B cell (primary cell): ENCODE results near the gene PRKAG2. TPM values are rescaled to one million over a fixed set of nuclear protein-coding genes. Genes with fewer than 3 reads are reported as not detected.
"Not testable (repeated sequence)": the region's sequence is repeated elsewhere in the genome, so short reads cannot be mapped to it uniquely, and the experiment has no call there.

Experiments
- ATAC-seq: fragments of 200-7000 bp; cut with Tn5 transposase; one replicate; pipeline ENCODE4 v1.10.0; 2021; ENCODE audit warnings: low read depth, mild to moderate bottlenecking, moderate number of reproducible peaks, moderate library complexity
- CTCF ChIA-PET: fragments of 350-600 bp; sonication (Branson Sonifier 250); formaldehyde crosslinking; loops from one replicate; lab custom pipeline; 2021; ENCODE audit warnings: antibody characterized with exemption, inconsistent platforms; lab: Charles Lee
- POLR2A ChIA-PET: fragments of 350-600 bp; sonication (Branson Sonifier 250); formaldehyde crosslinking; loops from one replicate; lab custom pipeline; 2021; ENCODE audit warnings: antibody characterized with exemption; lab: Charles Lee
- DNase-seq: peaks from one replicate; pipeline ENCODE4 v3.0.0; 2013
- H2AFZ ChIP-seq: 2 replicates; pipeline ENCODE4 v1.6.1; 2012; ENCODE audit warnings: mild to moderate bottlenecking, low read depth, low read length; ENCODE audit not compliant: insufficient read depth, poor library complexity, severe bottlenecking
- H3K27ac ChIP-seq, 2 donors: 1 replicate in 1 of 2; 2 replicates in 1 of 2; pipeline ENCODE4 v1.5.1; 2012 to 2013; ENCODE audit warnings: low read length in 2 of 2, mild to moderate bottlenecking in 2 of 2, moderate library complexity in 1 of 2
- H3K27me3 ChIP-seq, 4 experiments: fragments of 200-600 bp in 1 of 4; sonication (generic) in 1 of 4; replicated peaks in 1 of 4; 1 replicate in 2 of 4; 2 replicates in 2 of 4; pipeline versions ENCODE4 v1.6.1 to v1.7.0; 2013 to 2016; ENCODE audit warnings: low read length in 3 of 4, mild to moderate bottlenecking in 2 of 4, mixed read lengths in 1 of 4, moderate library complexity in 1 of 4; ENCODE audit not compliant: insufficient read depth in 4 of 4, control insufficient read depth in 3 of 4; ENCODE audit errors: control extremely low read depth in 1 of 4
- H3K36me3 ChIP-seq, 2 experiments: replicated peaks in 1 of 2; 1 replicate in 1 of 2; 2 replicates in 1 of 2; pipeline versions ENCODE4 v1.6.1 to v1.7.1; 2013; ENCODE audit warnings: low read length in 1 of 2; ENCODE audit not compliant: insufficient read depth in 2 of 2, control insufficient read depth in 1 of 2; ENCODE audit errors: control extremely low read depth in 1 of 2, extremely low read depth in 1 of 2
- H3K4me1 ChIP-seq, 2 donors: fragments of 200-600 bp in 1 of 2; sonication (generic) in 1 of 2; 1 replicate in 1 of 2; 2 replicates in 1 of 2; pipeline versions ENCODE4 v1.5.1 to v1.6.1; 2013 to 2017; ENCODE audit warnings: low read length in 2 of 2; ENCODE audit not compliant: control insufficient read depth in 2 of 2, insufficient read depth in 2 of 2
- H3K4me2 ChIP-seq: replicated peaks from 2 replicates; pipeline ENCODE3; 2012; ENCODE audit warnings: mild to moderate bottlenecking, low read depth, low read length; ENCODE audit not compliant: poor library complexity, severe bottlenecking
- H3K4me3 ChIP-seq, 5 experiments: fragments of 200-600 bp in 1 of 5; sonication (generic) in 1 of 5; 1 replicate in 3 of 5; 2 replicates in 2 of 5; pipeline versions ENCODE4 v1.5.1 to v1.7.0; 2011 to 2016; ENCODE audit warnings: low read length in 4 of 5, mild to moderate bottlenecking in 4 of 5, low read depth in 2 of 5, control low read depth in 1 of 5, moderate library complexity in 1 of 5; ENCODE audit not compliant: insufficient read depth in 1 of 5; ENCODE audit errors: control extremely low read depth in 1 of 5, extremely low read depth in 1 of 5
- H3K79me2 ChIP-seq: fragments of 200-600 bp; sonication (generic); one replicate; pipeline ENCODE4 v1.6.0; 2016; ENCODE audit warnings: low read length; ENCODE audit not compliant: control insufficient read depth, insufficient read depth
- H3K9ac ChIP-seq: fragments of 200-600 bp; sonication (generic); 2 replicates; pipeline ENCODE4 v1.6.1; 2017; ENCODE audit warnings: mild to moderate bottlenecking, low read length, moderate library complexity
- H3K9me3 ChIP-seq, 3 donors: one replicate each; pipeline versions ENCODE4 v1.6.1 to v1.7.1; 2013; ENCODE audit warnings: low read length in 2 of 3; ENCODE audit not compliant: control insufficient read depth in 2 of 3, insufficient read depth in 1 of 3; ENCODE audit errors: control extremely low read depth in 1 of 3
- H4K20me1 ChIP-seq: 2 replicates; pipeline ENCODE4 v1.6.0; 2012; ENCODE audit warnings: mild to moderate bottlenecking, low read length; ENCODE audit not compliant: insufficient read depth, control insufficient read depth, poor library complexity, severe bottlenecking
- H3K27ac Mint-ChIP-seq: one replicate; pipeline ENCODE4 v1.8.0; 2021; ENCODE audit warnings: mixed read lengths
- H3K27me3 Mint-ChIP-seq: one replicate; pipeline ENCODE4 v1.8.0; 2021; ENCODE audit warnings: mixed read lengths
- H3K4me1 Mint-ChIP-seq: one replicate; pipeline ENCODE4 v1.8.0; 2021; ENCODE audit warnings: mixed read lengths
- H3K4me3 Mint-ChIP-seq: one replicate; pipeline ENCODE4 v1.8.0; 2021; ENCODE audit warnings: mixed read lengths
- H3K9me3 Mint-ChIP-seq: one replicate; pipeline ENCODE4 v1.8.0; 2022; ENCODE audit warnings: mixed read lengths; ENCODE audit not compliant: insufficient read depth
- CTCF ChIP-seq: fragments of 200-600 bp; IDR thresholded peaks from one replicate; pipeline ENCODE4 v1.8.0; 2022; ENCODE audit warnings: antibody characterized with exemption, mild to moderate bottlenecking
- EZH2 ChIP-seq: IDR thresholded peaks from 2 replicates; pipeline ENCODE4 v1.6.1; 2012; ENCODE audit warnings: borderline replicate concordance, low read depth, mild to moderate bottlenecking, moderate library complexity, low read length; ENCODE audit not compliant: insufficient read depth, poor library complexity, severe bottlenecking
- WGBS: methylation state at CpG from one replicate; pipeline ENCODE4 v1.1.5; 2013; ENCODE audit warnings: missing lambda C conversion rate; ENCODE audit not compliant: insufficient coverage; 5-methylcytosine and 5-hydroxymethylcytosine counted together
- intact Hi-C: fragments of 100-400 bp; cut with micrococcal nuclease; formaldehyde crosslinking; loops from one replicate; pipeline ENCODE4 v1.10.0; 2022
- polyA plus RNA-seq: library from polyadenylated mRNA; depleted of rRNA; stranded (reverse); fragments of >200 nt; gene quantifications from 2 replicates; pipeline ENCODE4 v1.2.3, GENCODE V29; 2012
- total RNA-seq, 2 donors: library from RNA; stranded (reverse); fragments of 120-200 nt in 1 of 2; gene quantifications; 1 replicate in 1 of 2; 2 replicates in 1 of 2; pipeline versions ENCODE4 v1.2.3 to v1.2.4, GENCODE V29; 2013 to 2022

Gene PRKAG2
- total and polyA plus RNA-seq, 2 donors (not counting 1 experiment from before 2014, with no cell fraction given) = 22.1 to 56.3 TPM

GRCh38 chr7:151752037-151752436 is 124.9 kb downstream of the PRKAG2 start:
- H3K79me2 ChIP-seq = peaks cover 15% of the 10 kb centered on the region
- TF ChIP-seq CTCF (no peak), EZH2 (no peak)
- peaks cover 0 to 7% of the 10 kb centered on the region in 2 donors for H3K4me1 ChIP-seq
- intact Hi-C loops = no loop called here
- no peak overlapping the region for H3K27ac ChIP-seq
- 100% methylated on average over 1 of the region's 8 CpGs for WGBS
- H3K9me3 ChIP-seq = peaks cover 0 to 4% (median 0%) of the 10 kb centered on the region in 3 donors
- no peak overlapping the region for H2AFZ ChIP-seq
- ChIA-PET POLR2A (no interaction called here), CTCF (interaction anchor here (0.6 to 1.3 kb wide), 2 partner anchors 72 to 304 kb away, joined by 3 read pairs; no protein-coding TSS in a partner anchor)
- Mint-ChIP-seq H3K9me3 (no peaks in the 10 kb centered on the region), H3K4me3 (no peak overlapping the region), H3K27ac (no peak overlapping the region), H3K27me3 (no peaks in the 10 kb centered on the region), H3K4me1 (peaks cover 10% of the 10 kb centered on the region)
- no peak for DNase-seq
- no peak overlapping the region for H3K9ac ChIP-seq
- H3K4me2 ChIP-seq = no peak overlapping the region
- ATAC-seq = no peak
- H4K20me1 ChIP-seq = peaks cover 33% of the 10 kb centered on the region
- H3K4me3 ChIP-seq = no peak overlapping the region
- H3K36me3 ChIP-seq = peaks cover 2% of the 10 kb centered on the region in 2 experiments
- no peaks in the 10 kb centered on the region for H3K27me3 ChIP-seq

GRCh38 chr7:151748733-151749132 is 128.2 kb downstream of the PRKAG2 start:
- Mint-ChIP-seq H3K27ac (no peak overlapping the region), H3K4me3 (no peak overlapping the region), H3K4me1 (peaks cover under 1% of the 10 kb centered on the region), H3K27me3 (no peaks in the 10 kb centered on the region), H3K9me3 (no peaks in the 10 kb centered on the region)
- H3K4me1 ChIP-seq = peaks cover 0 to 4% of the 10 kb centered on the region in 2 donors
- no peak overlapping the region for H2AFZ ChIP-seq
- peaks cover 2 to 10% of the 10 kb centered on the region in 2 experiments for H3K36me3 ChIP-seq
- no peak overlapping the region for H3K9ac ChIP-seq
- CTCF ChIA-PET = no interaction called here
- DNase-seq (no peak), ATAC-seq (no peak)
- no peak overlapping the region for H3K4me2 ChIP-seq
- no peaks in the 10 kb centered on the region for H3K27me3 ChIP-seq
- no peak for TF ChIP-seq EZH2
- no peak for TF ChIP-seq CTCF
- intact Hi-C loops = no loop called here
- H3K79me2 ChIP-seq = peaks cover 17% of the 10 kb centered on the region
- 98% methylated on average over 14 of the region's 15 CpGs for WGBS
- no peak overlapping the region for H3K4me3 ChIP-seq
- H3K9me3 ChIP-seq = peaks cover 0 to 4% (median 0%) of the 10 kb centered on the region in 3 donors
- H4K20me1 ChIP-seq = peaks cover 48% of the 10 kb centered on the region
- POLR2A ChIA-PET = no interaction called here
- H3K27ac ChIP-seq = no peak overlapping the region

DNA sequence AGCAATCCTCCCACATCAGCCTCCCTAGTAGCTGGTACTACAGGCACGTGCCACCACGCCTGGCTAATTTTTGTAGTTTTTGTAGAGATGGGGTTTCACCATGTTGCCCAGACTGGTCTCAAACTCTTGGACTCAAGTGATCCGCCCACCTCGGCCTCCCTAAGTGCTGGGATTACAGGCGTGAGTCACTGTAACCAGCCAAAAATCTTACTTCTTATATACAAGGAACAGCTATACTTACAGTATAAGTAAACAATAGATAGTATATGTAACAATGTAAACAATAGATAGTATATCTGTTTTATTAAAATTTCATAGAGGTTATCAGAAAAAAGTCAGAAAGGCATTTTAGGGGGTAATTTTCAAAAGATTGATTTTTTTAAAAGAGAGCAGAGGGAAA is 128.9 kb downstream of the PRKAG2 start:
- H3K27ac ChIP-seq, H3K9ac ChIP-seq, H3K4me2 ChIP-seq, H3K9me3 ChIP-seq, H3K27me3 Mint-ChIP-seq, intact Hi-C loops, H3K27me3 ChIP-seq, DNase-seq, H3K9me3 Mint-ChIP-seq, POLR2A ChIA-PET, H3K27ac Mint-ChIP-seq, ATAC-seq, H3K36me3 ChIP-seq, H3K4me3 ChIP-seq, CTCF ChIA-PET, H2AFZ ChIP-seq, H3K4me1 Mint-ChIP-seq, H3K4me3 Mint-ChIP-seq: not testable (repeated sequence)
- H4K20me1 ChIP-seq = peaks cover 55% of the 10 kb centered on the region
- H3K79me2 ChIP-seq = peaks cover 17% of the 10 kb centered on the region
- WGBS = 80% methylated on average over 2 of the region's 5 CpGs
- H3K4me1 ChIP-seq = peaks cover 7 to 11% of the 10 kb centered on the region in 2 donors
